ENCODE measurements around the gene SYP.
A peak's percentile ranks its signal among the peaks of the same experiment; 100 is the strongest.

The SYP gene

DNA sequence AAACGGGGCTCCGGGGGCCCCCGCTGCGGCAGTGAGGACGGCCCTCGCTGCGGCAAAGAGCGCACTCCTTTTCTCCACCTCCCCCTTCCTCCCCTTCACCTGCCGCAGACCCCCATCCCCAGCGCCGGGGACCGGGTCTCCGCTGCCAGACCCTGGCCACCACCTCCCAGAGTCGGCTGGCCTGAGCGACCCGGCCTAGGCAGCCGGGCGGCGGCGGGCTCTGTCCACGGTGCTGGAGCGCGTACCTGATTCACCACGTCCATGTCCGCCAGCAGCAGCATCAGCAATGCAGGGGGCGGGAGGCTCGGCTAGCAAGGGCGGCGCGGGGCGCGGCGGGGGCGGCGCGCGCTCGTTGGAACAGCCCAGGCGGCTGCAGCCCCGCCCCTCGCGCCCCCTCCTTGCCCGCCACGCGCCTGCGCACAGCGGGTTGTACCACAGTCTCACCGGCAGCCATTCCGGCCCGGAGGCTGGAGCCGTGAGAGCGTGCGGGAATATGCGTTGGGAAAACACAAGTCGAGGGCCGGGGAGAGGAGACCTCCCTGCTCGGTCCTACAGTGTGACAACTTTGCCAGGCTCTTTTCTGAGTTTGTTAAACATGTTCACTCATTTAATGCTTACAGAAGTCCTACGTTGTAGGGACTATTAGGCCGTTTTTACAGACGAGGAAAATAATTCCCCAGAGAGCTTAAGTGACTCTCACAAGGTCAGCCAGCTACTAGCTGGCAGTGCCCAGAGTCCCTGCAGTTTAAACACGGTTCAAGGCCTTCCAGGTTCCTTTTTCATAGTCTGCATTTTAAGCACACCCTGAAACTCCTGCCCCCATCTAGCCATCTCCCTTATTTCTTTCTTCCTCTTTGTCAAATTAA, at the start of gene SYP:
TSS of gene SYP (minus strand) at position 288 of the 866 bp plus-strand sequence. CDS start at position 281, 7 bp downstream.
- peak; percentile 77 to 88 (median 84) for DNase-seq

DNA sequence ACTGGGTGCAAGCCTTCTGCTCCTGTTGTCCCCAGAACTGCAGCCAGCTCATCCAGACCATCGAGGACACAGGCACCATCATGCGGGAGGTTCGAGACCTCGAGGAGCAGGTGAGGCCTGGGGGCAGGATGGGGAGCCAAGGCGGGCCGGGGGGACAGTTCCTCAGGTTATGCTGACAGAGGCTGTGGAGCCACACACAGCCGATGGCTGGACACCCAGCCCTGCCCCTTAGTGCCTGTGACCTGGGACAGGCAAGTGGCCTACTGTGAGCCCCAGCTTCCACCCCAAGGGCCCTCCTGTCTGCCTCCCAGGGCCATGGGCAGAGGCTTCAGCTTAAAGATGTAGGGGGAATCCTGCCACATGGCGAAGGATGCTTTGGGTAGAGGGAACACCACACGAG, 49.6 kb upstream of the SYP start:
- no peak for DNase-seq

DNA sequence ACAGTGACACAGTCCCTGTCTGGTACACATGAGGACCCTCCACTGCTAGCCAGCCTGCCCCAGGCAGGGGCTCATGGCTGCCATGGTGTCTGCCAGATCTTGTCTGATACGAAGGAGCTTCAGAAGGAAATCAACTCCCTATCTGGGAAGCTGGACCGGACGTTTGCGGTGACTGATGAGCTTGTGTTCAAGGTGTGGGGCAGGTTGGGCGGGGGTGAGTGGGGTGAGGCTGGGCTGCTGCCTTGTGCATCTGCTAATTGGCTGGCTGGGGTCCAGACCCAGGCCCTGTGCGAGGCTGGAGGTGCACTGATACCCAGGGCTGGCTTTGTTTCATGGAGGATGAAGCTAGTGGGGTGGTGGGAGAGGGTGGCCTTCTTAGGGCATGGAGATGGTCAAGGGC, 49.1 kb upstream of the SYP start:
- no peak for DNase-seq

- DNase-seq = no peak
These were observed 48.2 kb upstream of the SYP start for GRCh38 chrX:49247916-49248811.

DNA sequence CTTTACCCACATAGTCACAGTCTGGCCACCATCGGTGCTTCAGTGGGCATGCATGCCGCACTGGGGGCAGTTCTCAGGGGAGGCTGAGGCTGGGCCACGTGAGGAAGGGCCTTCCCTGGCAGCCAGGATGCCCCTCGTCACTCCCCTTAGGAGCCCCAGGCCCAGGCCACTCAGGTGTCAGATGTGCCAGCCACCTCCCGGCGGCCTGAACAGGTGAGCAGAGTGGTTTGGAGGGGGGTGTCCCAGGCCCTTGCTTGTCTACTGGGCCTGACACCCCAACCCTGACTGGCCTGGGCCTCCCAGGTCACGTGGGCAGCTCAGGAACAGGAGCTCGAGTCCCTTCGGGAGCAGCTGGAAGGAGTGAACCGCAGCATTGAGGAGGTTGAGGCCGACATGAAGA, 47.4 kb upstream of the SYP start:
- DNase-seq = no peak

DNA sequence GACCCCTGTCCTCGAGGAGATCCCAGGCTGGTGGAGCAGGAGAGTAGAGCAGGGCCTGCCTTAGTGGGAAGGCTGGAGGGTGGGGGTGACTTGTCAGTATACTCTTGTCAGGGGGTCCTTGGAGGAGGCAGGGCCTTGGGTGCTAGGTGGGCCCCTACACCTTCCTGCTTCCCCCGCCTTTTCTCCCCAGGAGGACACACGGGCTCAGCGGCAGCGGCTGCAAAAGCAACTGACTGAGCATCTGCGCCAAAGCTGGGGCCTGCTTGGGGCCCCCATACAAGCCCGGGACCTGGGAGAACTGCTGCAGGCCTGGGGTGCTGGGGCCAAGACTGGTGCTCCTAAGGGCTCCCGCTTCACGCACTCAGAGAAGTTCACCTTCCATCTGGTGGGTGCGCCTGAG, 46.5 kb upstream of the SYP start:
- DNase-seq = no peak

DNA sequence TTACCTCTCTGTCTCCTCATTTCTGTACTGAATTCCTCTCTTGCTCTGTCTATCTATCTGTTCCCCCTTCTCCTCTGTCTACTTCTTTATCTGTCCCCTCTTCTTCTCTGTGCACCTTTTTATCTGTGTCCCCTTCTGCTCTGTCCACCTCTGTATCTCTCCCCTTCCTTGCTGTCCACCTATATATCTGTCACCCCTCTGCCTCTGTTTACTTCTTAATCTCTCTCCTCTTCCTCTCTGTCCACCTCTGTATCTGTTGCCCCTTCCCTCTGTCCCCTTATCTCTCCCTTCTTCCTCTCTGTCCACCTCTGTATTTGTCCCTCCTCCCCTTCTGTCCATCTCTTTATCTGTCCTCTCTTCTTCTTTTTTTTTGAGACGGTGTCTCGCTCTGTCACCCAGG, 44.2 kb upstream of the SYP start:
- no peak for DNase-seq

- no peak for DNase-seq
These were observed 43.2 kb upstream of the SYP start for GRCh38 chrX:49243166-49243565.

- DNase-seq = no peak
These were observed 42.6 kb upstream of the SYP start for GRCh38 chrX:49242545-49243066.

- DNase-seq = no peak
These were observed 38.7 kb upstream of the SYP start for GRCh38 chrX:49238735-49239134.

DNA sequence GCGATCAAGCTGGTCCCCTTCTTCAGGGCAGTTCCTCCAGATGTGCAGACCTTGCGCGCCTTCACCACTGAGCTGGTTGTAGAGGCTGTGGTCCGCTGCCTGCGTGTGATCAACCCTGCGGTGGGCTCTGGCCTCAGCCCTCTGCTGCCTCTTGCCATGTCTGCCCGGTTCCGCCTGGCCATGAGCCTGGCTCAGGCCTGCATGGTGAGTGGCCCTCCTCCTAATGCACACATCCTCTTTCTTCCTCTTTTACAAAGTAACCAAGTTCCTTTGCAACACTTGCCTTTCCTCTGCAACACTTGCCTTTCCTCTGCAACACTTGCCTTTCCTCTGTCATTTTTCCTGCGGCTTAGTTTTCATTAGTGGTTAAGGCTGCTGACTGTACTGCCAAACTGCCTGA, 37.1 kb upstream of the SYP start:
- DNase-seq = no peak

DNA sequence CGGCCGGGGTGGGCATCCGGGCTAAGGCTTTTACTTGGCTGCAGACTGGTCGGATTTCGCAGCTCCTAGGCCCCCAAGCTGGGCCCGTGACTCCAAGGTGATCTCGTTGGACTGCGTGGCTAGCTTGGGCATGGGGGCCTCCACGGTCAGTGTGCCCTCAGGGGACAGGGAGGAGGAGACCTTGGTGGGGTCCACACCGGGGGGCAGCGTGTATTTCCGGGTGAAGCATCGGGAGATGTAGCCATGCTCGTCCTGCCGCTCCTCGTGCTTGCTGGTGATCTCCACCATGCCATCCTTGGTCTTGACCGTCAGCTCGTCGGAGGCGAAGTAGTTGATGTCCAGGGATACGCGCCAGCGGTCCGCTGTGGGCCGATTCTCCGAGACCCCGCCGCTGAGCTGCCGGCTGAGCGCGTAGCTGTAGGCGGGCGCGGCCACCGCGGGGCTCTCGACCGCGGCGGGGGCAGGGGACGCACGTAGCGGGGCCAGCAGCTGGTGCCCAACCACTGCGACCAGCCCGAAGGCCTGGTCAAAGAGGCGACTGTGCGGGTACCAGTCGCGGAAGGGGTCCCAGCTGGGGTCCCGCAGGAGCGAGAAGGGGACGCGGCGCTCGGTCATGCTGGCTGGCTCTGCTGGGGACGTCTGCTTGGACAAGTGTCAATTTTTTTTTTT, 34.0 kb upstream of the SYP start:
- DNase-seq = no peak

GRCh38 chrX:49233176-49233575, 33.2 kb upstream of the SYP start, which contains the start of gene CACNA1F:
TSS of gene CACNA1F (minus strand) at chrX:49233340. CDS start at chrX:49233309, 31 bp downstream.
- DNase-seq = no peak

DNA sequence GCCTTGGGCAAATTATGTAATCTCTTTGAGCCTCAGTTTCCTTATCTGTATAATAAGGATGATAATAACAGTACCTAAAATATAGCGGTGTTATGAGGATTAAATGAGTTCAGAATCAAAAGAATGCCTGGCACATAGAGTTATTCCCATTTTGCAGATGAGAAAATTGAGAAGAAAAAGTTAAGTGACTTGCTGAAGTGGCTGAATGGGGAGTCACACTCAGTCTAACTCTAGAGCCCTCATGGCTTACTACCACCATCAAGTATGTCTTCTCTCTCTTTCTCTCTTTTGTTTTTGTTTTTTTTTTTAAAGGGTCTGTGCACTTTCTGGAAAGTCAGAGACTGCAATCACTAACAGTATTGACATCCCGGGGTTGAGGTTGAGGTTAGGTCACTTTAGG, 32.5 kb upstream of the SYP start:
- DNase-seq = no peak

DNA sequence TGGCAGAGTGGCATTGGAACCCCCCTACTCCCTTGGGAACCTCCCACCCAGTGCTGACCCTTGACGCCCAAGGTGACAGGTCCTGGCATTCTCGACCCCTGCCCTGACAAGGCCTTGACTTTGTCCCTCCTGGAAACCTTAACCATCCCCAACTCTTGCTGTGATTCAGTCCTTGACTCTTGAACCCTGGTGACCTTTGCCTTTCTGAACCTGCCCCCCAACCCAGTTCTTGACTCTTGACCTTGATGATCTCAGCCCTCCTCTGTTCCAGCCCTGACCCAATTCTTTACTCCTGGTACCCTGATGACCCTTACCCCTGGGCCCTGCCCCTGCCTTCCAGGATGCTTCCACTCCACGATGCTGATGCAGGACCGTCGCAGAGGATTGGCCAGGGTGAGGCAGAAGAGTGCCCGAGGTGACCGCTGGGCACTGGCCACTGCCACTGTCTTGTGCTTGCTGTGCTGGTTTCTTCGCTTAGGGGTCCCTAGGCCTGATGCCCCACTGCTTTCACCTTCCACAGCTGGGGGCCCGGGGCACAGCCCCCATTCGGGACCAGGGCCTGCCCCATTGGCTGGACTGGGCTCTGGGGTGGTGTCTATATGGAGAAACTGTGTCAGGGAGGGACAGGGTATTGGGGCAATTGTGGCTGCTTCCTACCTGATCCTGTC, 31.5 kb upstream of the SYP start:
- no peak for DNase-seq

- peak; percentile 6 to 49 (median 38) for DNase-seq
These were observed 30.7 kb upstream of the SYP start for GRCh38 chrX:49230500-49231232.

DNA sequence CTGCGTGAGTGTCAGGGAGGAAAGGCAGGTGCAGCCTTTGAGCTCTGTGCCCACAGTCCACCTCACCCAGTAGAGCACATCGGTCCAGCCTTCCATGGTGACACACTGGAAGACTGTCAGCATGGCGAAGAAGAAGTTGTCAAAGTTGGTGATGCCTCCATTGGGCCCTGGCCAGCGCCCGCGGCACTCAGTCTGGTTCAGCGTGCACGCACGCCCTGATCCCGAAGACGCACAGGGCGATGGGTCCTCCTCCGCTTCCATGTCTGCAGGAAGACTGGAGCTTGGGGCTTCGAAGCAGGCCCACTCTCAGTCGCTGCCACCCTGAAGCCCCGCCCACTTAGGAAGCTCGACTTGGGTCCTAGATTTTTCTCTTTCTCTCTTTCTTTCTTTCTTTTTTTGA, 28.2 kb upstream of the SYP start:
- no peak for DNase-seq

GRCh38 chrX:49227726-49228125, 27.7 kb upstream of the SYP start:
- no peak for DNase-seq

- no peak for DNase-seq
These were observed 27.0 kb upstream of the SYP start for GRCh38 chrX:49226946-49227345.

GRCh38 chrX:49225858-49226257, 25.9 kb upstream of the SYP start:
- no peak for DNase-seq

DNA sequence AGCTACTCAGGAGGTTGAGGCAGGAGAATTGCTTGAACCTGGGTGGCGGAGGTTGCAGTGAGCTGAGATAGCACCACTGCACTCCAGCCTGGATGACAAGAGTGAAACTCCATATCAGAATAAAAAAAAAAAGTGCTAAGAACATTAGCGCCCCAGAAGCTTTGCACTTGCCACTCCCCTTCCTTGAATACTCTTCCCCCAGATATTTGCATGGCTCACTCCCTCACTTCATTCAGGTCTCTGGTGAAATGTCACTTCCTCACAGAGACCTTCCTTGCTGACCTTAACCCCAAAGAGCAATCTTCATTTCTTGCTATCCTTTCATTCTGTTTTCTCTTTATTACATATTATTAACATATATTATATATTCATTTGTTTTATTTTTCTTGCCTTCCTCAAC, 21.9 kb upstream of the SYP start:
- DNase-seq = no peak

- DNase-seq = no peak
These were observed 20.1 kb upstream of the SYP start for GRCh38 chrX:49220100-49220499.
